NCI-H128 (cell line): ENCODE data around the gene EYA4.
"Not testable (repeated sequence)": the region's sequence is repeated elsewhere in the genome, so short reads cannot be mapped to it uniquely, and the experiment has no call there.

ENCODE experiments used
- DNase-seq: peaks from one replicate; lab custom pipeline; 2025; ENCODE audit not compliant: unreplicated experiment; lab: John Stamatoyannopoulos, UW

The EYA4 gene

DNA sequence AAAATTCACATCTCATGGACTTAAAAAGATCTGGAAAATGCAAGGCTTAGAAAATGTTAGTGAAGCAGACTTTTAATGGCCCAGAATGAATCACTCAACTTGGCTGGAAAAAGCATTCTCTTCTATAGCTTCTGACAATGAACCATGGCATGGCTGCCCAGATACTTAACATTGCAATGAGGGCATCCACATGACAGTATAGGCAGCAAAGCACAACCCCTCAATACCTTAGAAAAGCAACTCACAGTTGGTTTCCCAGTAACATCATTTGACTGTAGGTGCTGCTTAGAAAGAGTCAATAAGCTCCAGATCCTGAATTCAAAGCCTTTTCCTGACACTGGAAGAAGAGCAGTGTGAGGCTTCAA is 155.8 kb downstream of the EYA4 start:
- DNase-seq: no peak

DNA sequence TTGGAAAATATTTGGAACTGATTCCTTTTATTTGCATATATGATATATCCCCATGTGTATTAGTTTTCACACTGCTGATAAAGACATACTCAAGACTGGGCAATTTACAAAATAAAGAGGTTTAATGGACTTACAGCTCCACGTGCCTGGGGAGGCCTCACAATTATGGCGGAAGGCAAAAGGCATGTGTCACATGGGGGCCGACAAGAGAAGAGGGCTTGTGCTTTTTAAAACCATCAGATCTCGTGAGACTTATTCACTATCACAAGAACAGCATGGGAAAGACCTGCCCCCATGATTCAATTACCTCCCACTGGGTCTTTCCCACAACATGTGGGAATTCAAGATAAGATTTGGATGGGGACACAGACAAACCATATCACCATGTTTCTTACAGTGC is 156.4 kb downstream of the EYA4 start:
- DNase-seq: not testable (repeated sequence)

GRCh38 chr6:133399426-133399825 is 158.3 kb downstream of the EYA4 start:
- DNase-seq: no peak

- DNase-seq: no peak
Measured at GRCh38 chr6:133404151-133404550, 163.0 kb downstream of the EYA4 start.

DNA sequence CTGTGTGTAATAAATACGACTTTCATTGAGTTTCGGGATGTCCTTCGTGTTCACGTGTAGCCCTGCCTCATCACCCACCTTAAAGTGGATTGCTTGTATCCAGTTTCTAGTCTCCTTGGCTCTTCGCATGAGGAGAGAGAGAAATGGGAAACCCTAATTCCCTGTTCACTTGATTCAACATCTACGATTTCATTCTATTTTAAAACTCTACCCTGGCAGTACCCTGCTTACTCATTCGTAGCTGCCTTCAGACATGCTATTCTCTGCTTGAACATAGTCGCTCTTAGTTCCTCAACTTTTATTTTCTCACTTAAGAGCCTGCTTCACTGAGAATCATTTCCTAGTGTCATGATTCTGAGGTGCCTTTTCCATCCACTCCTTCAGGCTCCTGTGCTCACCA is 163.6 kb downstream of the EYA4 start:
- DNase-seq: no peak

- no peak for DNase-seq
Measured at GRCh38 chr6:133407320-133408100, 166.4 kb downstream of the EYA4 start.

- DNase-seq: no peak
Measured at GRCh38 chr6:133408132-133408531, 167.0 kb downstream of the EYA4 start.

DNA sequence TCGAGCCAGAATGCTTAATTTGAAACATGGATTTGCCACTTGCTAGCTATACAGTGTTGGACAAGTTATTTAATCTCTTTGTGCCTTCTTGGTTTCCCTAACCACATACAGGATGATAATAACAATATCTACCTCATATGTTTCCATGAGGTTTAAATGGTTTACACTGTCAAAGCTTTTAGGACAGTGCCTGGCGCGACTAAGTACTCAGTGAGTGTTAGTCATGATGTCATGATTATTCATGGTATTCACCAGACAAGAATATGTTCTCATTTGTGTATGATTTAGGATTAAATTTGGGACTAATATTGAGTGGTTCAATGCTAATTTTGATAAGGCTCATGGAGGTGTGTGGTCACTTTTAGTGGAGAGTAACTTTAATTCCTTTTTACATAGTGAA is 167.4 kb downstream of the EYA4 start:
- DNase-seq: no peak

DNA sequence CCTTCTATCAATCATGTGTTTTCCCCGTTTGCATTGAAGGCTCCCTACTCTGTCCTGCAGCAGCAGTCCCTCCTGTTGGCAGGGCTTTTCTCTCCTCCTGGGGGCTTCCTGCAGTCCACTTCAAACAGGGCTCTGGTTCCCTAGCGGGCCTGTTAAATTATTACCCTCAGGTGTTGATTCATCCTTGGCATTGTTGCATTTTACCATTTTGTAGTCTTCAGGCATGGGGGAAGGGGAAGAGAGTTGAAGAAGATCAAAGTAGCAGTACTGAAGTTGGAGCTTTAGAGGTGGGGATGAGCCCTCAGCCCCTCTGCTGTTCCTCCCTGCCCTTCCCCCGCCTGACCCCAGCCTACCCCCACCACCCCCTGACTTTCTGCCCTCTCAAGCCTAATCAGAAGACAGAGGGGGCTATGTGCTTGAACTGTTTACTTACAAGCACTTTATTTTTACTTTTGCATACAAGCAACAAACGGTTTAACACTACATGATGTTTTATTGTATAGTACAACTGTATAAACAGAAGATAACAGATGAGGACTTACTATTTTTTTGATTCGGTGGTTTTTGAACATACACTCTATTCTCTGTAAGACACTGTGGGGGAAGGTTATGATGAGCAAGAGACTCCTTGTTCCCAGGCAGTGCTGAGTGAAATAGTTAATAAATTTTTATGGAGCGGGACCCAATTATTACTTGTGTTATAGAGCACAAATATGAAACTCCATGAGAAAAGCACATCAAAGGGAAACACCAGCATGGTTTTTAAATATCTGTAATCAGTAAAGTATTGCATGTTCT is 169.7 kb downstream of the EYA4 start:
- no peak for DNase-seq

- DNase-seq: no peak
Measured at GRCh38 chr6:133411757-133412156, 170.6 kb downstream of the EYA4 start.

- DNase-seq: no peak
Measured at GRCh38 chr6:133415262-133415661, 174.1 kb downstream of the EYA4 start.

- no peak for DNase-seq
Measured at GRCh38 chr6:133418108-133418507, 177.0 kb downstream of the EYA4 start.

GRCh38 chr6:133423242-133423641 is 182.1 kb downstream of the EYA4 start:
- no peak for DNase-seq

DNA sequence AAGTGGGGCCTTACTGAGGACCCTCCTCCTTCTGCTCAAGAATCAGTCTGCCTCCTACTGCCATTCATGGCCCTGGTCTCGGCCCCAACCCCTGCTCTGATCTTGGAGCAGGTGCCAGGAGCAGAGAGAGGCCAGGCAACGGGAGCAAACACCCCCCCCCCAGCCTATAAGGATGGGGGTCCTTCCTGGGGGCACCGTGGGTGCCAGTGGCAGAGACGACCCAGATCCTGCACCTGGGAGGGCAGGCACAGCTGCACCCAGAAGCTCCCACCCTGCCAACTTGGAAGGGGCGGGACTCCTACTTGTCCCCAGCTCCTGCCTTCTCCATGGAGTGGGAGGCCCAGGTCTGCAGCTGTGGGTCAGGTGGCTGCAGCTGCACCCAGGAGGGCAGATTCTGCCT is 183.2 kb downstream of the EYA4 start:
- DNase-seq: no peak

DNA sequence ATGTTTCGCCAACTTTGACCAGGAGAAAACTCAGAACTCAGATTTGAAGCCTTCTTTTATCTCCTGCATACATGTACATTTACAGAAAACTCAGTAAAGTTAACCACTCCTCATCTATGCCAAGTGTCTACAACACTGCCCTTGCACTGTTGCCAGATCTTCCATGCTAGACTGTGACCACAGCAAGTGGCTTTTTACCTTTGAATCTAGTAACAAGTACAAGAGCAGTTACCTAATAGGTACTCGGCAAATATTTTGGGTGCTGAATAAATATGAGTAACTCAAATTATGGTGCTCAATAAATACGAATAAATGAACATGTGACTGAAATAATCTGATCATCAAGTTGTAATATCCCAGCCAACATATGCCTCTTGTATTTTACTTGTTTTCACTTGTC is 184.9 kb downstream of the EYA4 start:
- no peak for DNase-seq

DNA sequence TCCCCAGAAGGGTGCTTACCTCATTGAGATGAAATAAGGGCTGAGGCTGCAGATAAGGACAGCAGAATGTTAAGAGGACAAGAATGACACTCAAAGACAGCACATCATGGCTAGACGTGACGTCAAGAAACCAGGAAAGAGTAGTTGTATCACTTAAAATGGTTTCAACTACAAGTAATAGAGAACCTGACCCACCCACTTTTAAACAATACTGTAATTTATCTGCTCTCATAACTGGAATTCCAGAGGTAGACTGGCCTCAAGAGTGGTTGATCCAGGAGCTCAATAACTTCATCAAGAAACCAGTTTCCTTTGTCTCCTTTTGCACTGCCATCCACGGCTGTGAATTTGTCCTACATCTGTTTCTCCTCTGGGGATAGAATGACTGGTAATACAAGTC is 187.1 kb downstream of the EYA4 start:
- DNase-seq: no peak

- no peak for DNase-seq
Measured at GRCh38 chr6:133430530-133430929, 189.4 kb downstream of the EYA4 start.

GRCh38 chr6:133431031-133431430 is 189.9 kb downstream of the EYA4 start:
- DNase-seq: no peak

DNA sequence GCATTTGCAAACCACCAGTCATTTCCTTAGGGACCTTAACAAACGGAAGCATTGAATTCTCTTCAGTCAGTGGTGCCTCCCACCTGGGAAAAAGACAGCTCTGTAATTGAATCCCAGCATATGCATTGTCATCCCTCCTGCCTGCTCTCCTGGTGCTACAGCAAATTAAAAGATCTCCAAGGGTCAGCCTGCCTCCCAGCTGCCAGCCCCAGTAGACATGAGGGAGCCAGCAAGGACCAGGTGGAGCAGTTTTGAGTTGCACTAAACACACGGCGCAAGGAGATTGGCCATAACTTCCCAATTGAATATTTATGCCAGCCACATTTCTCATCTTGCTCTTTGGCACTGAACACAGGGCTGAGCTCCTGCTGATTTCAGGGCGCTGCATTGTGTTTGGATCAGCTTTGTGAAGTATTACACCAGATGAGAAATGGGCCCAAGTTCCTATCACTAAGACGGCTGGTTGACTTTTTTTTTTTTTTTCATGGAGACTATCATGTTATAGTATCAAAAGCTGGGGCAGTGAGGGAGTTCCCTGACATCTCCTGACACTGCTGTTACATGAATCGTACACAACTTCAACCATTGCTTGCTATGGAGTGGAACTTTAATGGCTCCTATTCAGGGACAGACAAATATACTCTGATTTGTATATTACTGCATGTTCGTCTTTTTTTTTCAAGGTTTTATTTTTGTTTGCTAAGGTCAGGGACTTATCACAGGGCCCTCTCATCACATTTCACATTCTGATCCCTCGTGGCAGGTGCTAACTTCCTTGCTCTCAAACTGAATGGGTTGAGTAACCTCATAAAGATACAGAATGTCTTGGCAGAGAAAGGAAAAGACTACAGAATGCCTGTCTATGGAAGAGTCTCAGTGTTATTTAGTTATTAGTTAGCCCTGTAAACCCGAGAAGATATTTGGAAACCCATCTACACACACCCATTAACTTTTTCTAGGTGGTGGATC is 191.1 kb downstream of the EYA4 start:
- DNase-seq: no peak

DNA sequence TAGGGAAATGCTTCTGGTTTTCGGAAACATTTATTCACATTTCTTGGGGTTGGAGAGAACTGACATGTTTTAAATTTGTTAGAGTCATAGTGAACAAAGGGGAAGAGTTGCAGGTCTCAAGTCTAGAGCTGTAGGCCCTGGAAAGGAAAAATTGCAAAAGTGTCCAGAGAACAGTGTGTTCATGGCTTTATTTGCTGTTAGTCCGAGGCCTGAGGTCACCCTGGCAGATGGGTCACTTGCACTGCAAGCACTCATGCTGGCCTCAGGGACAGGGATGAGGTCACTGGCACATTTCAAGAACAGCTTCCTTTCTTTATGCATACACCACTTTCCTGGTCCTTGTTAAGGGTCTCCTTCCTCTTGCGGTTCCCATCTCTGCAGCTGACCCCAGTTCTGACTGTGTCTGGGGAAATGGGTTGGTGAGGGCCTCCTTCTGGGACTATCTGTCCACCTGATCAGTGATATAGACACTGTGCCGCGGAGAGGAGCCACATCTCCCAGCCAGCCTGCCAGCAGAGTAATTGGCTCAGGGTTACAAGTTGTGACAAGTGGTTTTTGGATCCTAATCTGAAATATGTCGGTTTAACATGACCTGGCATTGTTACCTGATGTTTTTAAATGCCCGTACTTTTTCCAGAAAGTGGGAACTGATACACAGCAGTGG is 194.0 kb downstream of the EYA4 start:
- no peak for DNase-seq

DNA sequence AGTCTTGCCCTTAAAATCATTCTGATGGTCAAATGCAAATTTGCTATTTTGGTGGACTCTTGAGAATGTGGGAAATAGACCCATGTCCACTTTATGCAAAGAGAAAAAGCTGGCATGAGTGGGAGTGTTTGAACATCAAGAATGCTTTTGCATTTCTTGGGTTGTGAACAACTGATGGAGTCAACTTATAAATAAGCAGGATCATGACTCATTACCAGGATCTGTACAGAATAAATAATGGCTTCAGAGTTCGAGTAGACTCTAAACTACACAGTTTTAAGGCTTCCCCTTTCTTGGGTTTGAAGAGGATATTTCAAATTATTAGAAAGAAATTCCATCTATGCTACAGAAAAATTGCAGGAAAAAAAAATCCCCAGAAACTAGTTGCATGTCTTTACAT is 195.5 kb downstream of the EYA4 start:
- no peak for DNase-seq
